H9 (cell line): Measurements from ENCODE around the gene IGFBP3. TPM values are rescaled to one million over a fixed set of nuclear protein-coding genes. Genes with fewer than 3 reads are reported as not detected.

Experiments
- DNase-seq: peaks from one replicate; pipeline ENCODE4 v3.0.0-alpha.2; 2017
- H2AFZ ChIP-seq: one replicate; pipeline ENCODE4 v1.6.1; 2013; ENCODE audit warnings: mild to moderate bottlenecking, low read length, control low read depth, moderate library complexity
- H2AK5ac ChIP-seq: 2 replicates; pipeline ENCODE4 v1.6.1; 2013; ENCODE audit warnings: low read length, control low read depth, mixed read lengths; ENCODE audit not compliant: insufficient read length
- H2BK120ac ChIP-seq: one replicate; pipeline ENCODE4 v1.6.1; 2013; ENCODE audit warnings: low read depth, mild to moderate bottlenecking, low read length, control low read depth, inconsistent platforms; ENCODE audit not compliant: poor library complexity, severe bottlenecking
- H2BK12ac ChIP-seq: 2 replicates; pipeline ENCODE4 v1.6.1; 2013; ENCODE audit warnings: low read length, control low read depth, mixed read lengths, low read depth; ENCODE audit not compliant: insufficient read length
- H2BK15ac ChIP-seq: 2 replicates; pipeline ENCODE4 v1.6.1; 2013; ENCODE audit warnings: low read depth, low read length, control low read depth
- H2BK20ac ChIP-seq: one replicate; pipeline ENCODE4 v1.6.1; 2013; ENCODE audit warnings: low read depth, mild to moderate bottlenecking, low read length, control low read depth, inconsistent platforms; ENCODE audit not compliant: poor library complexity, severe bottlenecking
- H2BK5ac ChIP-seq: 2 replicates; pipeline ENCODE4 v1.6.1; 2013; ENCODE audit warnings: low read length, control low read depth, mixed read lengths; ENCODE audit not compliant: insufficient read length
- H3K14ac ChIP-seq: 2 replicates; pipeline ENCODE4 v1.6.1; 2013; ENCODE audit warnings: low read length, control low read depth; ENCODE audit not compliant: insufficient read depth
- H3K18ac ChIP-seq: 2 replicates; pipeline ENCODE4 v1.6.1; 2013; ENCODE audit warnings: low read depth, mild to moderate bottlenecking, mixed read lengths, low read length, control low read depth; ENCODE audit not compliant: insufficient read length
- H3K23ac ChIP-seq: 2 replicates; pipeline ENCODE4 v1.6.1; 2013; ENCODE audit warnings: low read length, control low read depth, mixed read lengths, low read depth; ENCODE audit not compliant: insufficient read length
- H3K23me2 ChIP-seq: 2 replicates; pipeline ENCODE4 v1.6.1; 2013; ENCODE audit warnings: low read depth, mild to moderate bottlenecking, mixed read lengths, low read length, control low read depth; ENCODE audit not compliant: insufficient read length, poor library complexity, severe bottlenecking
- H3K27ac ChIP-seq: 2 replicates; pipeline ENCODE4 v1.5.1; 2013; ENCODE audit warnings: low read length, control low read depth, mixed read lengths, low read depth; ENCODE audit not compliant: insufficient read length
- H3K27me3 ChIP-seq: 2 replicates; pipeline ENCODE4 v1.6.1; 2013; ENCODE audit warnings: low read length, control low read depth, inconsistent platforms; ENCODE audit not compliant: insufficient read depth
- H3K4ac ChIP-seq: 2 replicates; pipeline ENCODE4 v1.6.1; 2013; ENCODE audit warnings: low read depth, mild to moderate bottlenecking, control low read depth, inconsistent platforms, low read length, moderate library complexity
- H3K4me1 ChIP-seq: 2 replicates; pipeline ENCODE4 v1.6.1; 2013; ENCODE audit warnings: low read length, control low read depth, inconsistent platforms; ENCODE audit not compliant: insufficient read depth
- H3K4me2 ChIP-seq: 2 replicates; pipeline ENCODE4 v1.6.1; 2013; ENCODE audit warnings: low read length, control low read depth, mixed read lengths; ENCODE audit not compliant: insufficient read length, insufficient read depth
- H3K56ac ChIP-seq: 2 replicates; pipeline ENCODE4 v1.6.1; 2013; ENCODE audit warnings: low read depth, mild to moderate bottlenecking, mixed read lengths, low read length, control low read depth; ENCODE audit not compliant: insufficient read length
- H3K79me1 ChIP-seq: 2 replicates; pipeline ENCODE4 v1.6.1; 2013; ENCODE audit warnings: low read depth, mild to moderate bottlenecking, moderate library complexity, low read length, control low read depth, inconsistent platforms; ENCODE audit not compliant: insufficient read depth, poor library complexity, severe bottlenecking
- H3K79me2 ChIP-seq: 2 replicates; pipeline ENCODE4 v1.6.1; 2013; ENCODE audit warnings: low read length, control low read depth, inconsistent platforms; ENCODE audit not compliant: insufficient read depth
- H3K9ac ChIP-seq: 2 replicates; pipeline ENCODE4 v1.6.1; 2013; ENCODE audit warnings: low read length, control low read depth, mixed read lengths; ENCODE audit not compliant: insufficient read length; ENCODE audit errors: extremely low read depth
- H3K9me3 ChIP-seq: one replicate; pipeline ENCODE4 v1.6.1; 2013; ENCODE audit warnings: low read depth, low read length, inconsistent platforms; ENCODE audit not compliant: control insufficient read depth
- H3T11ph ChIP-seq: one replicate; pipeline ENCODE4 v1.6.1; 2013; ENCODE audit warnings: mild to moderate bottlenecking, low read length, control low read depth, inconsistent platforms
- H4K20me1 ChIP-seq: one replicate; pipeline ENCODE4 v1.6.1; 2013; ENCODE audit not compliant: control insufficient read depth, insufficient read length, insufficient read depth
- H4K5ac ChIP-seq: 2 replicates; pipeline ENCODE4 v1.6.1; 2013; ENCODE audit warnings: low read depth, mild to moderate bottlenecking, mixed read lengths, low read length, control low read depth; ENCODE audit not compliant: insufficient read length
- H4K8ac ChIP-seq: replicated peaks from 2 replicates; pipeline ENCODE4 v1.6.1; 2013; ENCODE audit warnings: low read length, control low read depth, mixed read lengths, low read depth; ENCODE audit not compliant: insufficient read length
- H4K91ac ChIP-seq: 2 replicates; pipeline ENCODE4 v1.6.1; 2013; ENCODE audit warnings: low read depth, mild to moderate bottlenecking, moderate library complexity, mixed read lengths, low read length, control low read depth; ENCODE audit not compliant: insufficient read length
- H3K27ac Mint-ChIP-seq, 3 experiments: 2 replicates in 2 of 3; 3 replicates in 1 of 3; pipeline ENCODE4 v1.8.0; 2020 to 2021; ENCODE audit warnings: mixed read lengths in 3 of 3, mild to moderate bottlenecking in 1 of 3, moderate library complexity in 1 of 3
- H3K27me3 Mint-ChIP-seq: 2 replicates; pipeline ENCODE4 v1.8.0; 2021; ENCODE audit warnings: low read depth, mild to moderate bottlenecking, moderate library complexity, mixed read lengths
- H3K36me3 Mint-ChIP-seq, 3 experiments: 2 replicates in 2 of 3; 3 replicates in 1 of 3; pipeline ENCODE4 v1.8.0; 2020 to 2021; ENCODE audit warnings: low read depth in 3 of 3, mixed read lengths in 3 of 3; ENCODE audit not compliant: insufficient read depth in 1 of 3
- H3K4me1 Mint-ChIP-seq, 2 experiments: 2 replicates each; pipeline ENCODE4 v1.8.0; 2020; ENCODE audit warnings: mixed read lengths in 2 of 2
- H3K4me3 Mint-ChIP-seq, 2 experiments: 2 replicates in 1 of 2; 3 replicates in 1 of 2; pipeline ENCODE4 v1.8.0; 2020 to 2021; ENCODE audit warnings: mild to moderate bottlenecking in 2 of 2, mixed read lengths in 2 of 2, moderate library complexity in 1 of 2
- H3K9me3 Mint-ChIP-seq, 2 experiments: 2 replicates in 1 of 2; 3 replicates in 1 of 2; pipeline ENCODE4 v1.8.0; 2020; ENCODE audit warnings: mild to moderate bottlenecking in 2 of 2, mixed read lengths in 2 of 2, moderate library complexity in 1 of 2
- WGBS: extraction: QIAGEN DNeasy Blood & Tissue Kit; methylation state at CpG from one replicate; pipeline ENCODE4 v1.1.7; 2013; ENCODE audit warnings: missing lambda C conversion rate, low lambda C conversion rate, mixed read lengths; ENCODE audit not compliant: insufficient read length; ENCODE audit errors: extremely low coverage; 5-methylcytosine and 5-hydroxymethylcytosine counted together
- total RNA-seq: library from RNA; stranded (reverse); gene quantifications from 2 replicates; pipeline ENCODE4 v1.2.1, GENCODE V29; 2021
- TF ChIP-seq, protein P1 (sequence below): fragments of 200-600 bp; sonication (generic); conservative IDR thresholded peaks from 3 replicates; pipeline ENCODE4 v1.8.0; 2021; ENCODE audit warnings: antibody characterized with exemption, mild to moderate bottlenecking

The IGFBP3 gene
- total RNA-seq, 1 experiment from 2014 or later, result 10.0 TPM

DNA sequence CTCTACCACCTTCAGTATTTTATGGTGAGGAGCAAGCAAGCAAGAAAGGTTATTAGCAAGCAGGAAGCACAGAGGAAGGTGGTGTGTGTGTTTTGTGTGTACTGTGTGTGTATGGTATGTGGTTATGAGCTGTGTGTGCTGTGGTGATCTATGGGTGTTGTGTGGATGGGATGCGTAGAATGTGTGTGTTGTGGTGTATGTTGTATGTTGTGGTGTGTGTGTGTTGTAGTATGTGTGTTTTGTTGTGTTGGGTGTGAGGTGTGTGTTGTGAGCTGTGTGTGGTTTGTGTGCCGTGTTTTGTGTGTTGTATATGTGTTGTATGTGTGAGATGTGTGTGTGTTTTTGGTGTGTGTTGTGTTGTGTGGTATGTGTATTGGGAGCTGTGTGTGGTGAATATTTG, 16.8 kb upstream of the IGFBP3 start:
- H3K4me3 Mint-ChIP-seq, result no peak overlapping the region
- Histone ChIP-seq H3K56ac (no peak overlapping the region), H3K79me1 (no peaks in the 10 kb centered on the region), H2BK12ac (no peak overlapping the region), H2BK20ac (no peak overlapping the region), H2AK5ac (no peak overlapping the region), H3K23ac (no peak overlapping the region), H2BK15ac (no peak overlapping the region), H3K79me2 (no peaks in the 10 kb centered on the region), H2BK5ac (no peak overlapping the region), H4K91ac (no peak overlapping the region), H3T11ph (no peak overlapping the region), H2BK120ac (no peak overlapping the region), H2AFZ (no peak overlapping the region), H3K9me3 (no peaks in the 10 kb centered on the region), H3K23me2 (no peaks in the 10 kb centered on the region), H3K9ac (no peak overlapping the region), H4K20me1 (no peaks in the 10 kb centered on the region), H3K4ac (no peak overlapping the region), H3K27ac (no peak overlapping the region), H4K5ac (no peak overlapping the region), H4K8ac (no peak overlapping the region), H3K4me1 (no peaks in the 10 kb centered on the region), H3K18ac (no peak overlapping the region), H3K4me2 (no peak overlapping the region), H3K27me3 (no peaks in the 10 kb centered on the region), H3K14ac (no peak overlapping the region)
- peaks cover 0 to 9% of the 10 kb centered on the region in 2 experiments; a peak in 4 of 5 replicates for H3K9me3 Mint-ChIP-seq
- H3K27ac Mint-ChIP-seq, result no peak overlapping the region
- peaks cover 5% of the 10 kb centered on the region for H3K27me3 Mint-ChIP-seq
- DNase-seq, result no peak
- 100% methylated on average over 2 of the region's 2 CpGs for WGBS
- TF ChIP-seq, protein P1, sequence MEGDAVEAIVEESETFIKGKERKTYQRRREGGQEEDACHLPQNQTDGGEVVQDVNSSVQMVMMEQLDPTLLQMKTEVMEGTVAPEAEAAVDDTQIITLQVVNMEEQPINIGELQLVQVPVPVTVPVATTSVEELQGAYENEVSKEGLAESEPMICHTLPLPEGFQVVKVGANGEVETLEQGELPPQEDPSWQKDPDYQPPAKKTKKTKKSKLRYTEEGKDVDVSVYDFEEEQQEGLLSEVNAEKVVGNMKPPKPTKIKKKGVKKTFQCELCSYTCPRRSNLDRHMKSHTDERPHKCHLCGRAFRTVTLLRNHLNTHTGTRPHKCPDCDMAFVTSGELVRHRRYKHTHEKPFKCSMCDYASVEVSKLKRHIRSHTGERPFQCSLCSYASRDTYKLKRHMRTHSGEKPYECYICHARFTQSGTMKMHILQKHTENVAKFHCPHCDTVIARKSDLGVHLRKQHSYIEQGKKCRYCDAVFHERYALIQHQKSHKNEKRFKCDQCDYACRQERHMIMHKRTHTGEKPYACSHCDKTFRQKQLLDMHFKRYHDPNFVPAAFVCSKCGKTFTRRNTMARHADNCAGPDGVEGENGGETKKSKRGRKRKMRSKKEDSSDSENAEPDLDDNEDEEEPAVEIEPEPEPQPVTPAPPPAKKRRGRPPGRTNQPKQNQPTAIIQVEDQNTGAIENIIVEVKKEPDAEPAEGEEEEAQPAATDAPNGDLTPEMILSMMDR, result no peak
- H3K4me1 Mint-ChIP-seq, result no peaks in the 10 kb centered on the region
- H3K36me3 Mint-ChIP-seq, result peaks cover 2 to 5% (median 4%) of the 10 kb centered on the region in 3 experiments; a peak in 5 of 7 replicates
